Measurements from ENCODE around the gene SELENOV.
A peak's percentile ranks its signal among the peaks of the same experiment; 100 is the strongest.

Gene SELENOV

GRCh38 chr19:39514840-39515550, at the start of gene SELENOV:
Gene SELENOV (plus strand): TSS chr19:39515139. CDS start chr19:39515213, 74 bp downstream.
- no peak for DNase-seq

GRCh38 chr19:39465956-39466747, 48.8 kb upstream of the SELENOV start:
- DNase-seq, result no peak

- no peak for DNase-seq
Observed at GRCh38 chr19:39467941-39468340, 47.0 kb upstream of the SELENOV start.

- no peak for DNase-seq
Observed at GRCh38 chr19:39469036-39469435, 45.9 kb upstream of the SELENOV start.

GRCh38 chr19:39469567-39469966, 45.4 kb upstream of the SELENOV start:
- DNase-seq, result no peak

- no peak for DNase-seq
Observed at GRCh38 chr19:39470724-39471339, 44.1 kb upstream of the SELENOV start.

GRCh38 chr19:39471756-39472536, 43.0 kb upstream of the SELENOV start:
- no peak for DNase-seq

GRCh38 chr19:39472746-39473442, 42.0 kb upstream of the SELENOV start:
- DNase-seq, result no peak

GRCh38 chr19:39473443-39473960, 41.4 kb upstream of the SELENOV start:
- DNase-seq, result no peak

- DNase-seq, result peak; percentile 47 to 69 (median 50)
Observed at GRCh38 chr19:39474139-39474620, 40.8 kb upstream of the SELENOV start.

GRCh38 chr19:39475748-39476147, 39.2 kb upstream of the SELENOV start:
- DNase-seq, result no peak

- DNase-seq, result peak in 1 of 3 experiments; percentile 46
Observed at GRCh38 chr19:39479319-39479801, 35.6 kb upstream of the SELENOV start.

- peak in 1 of 3 experiments; percentile 23 for DNase-seq
Observed at GRCh38 chr19:39479916-39480315, 35.0 kb upstream of the SELENOV start.

- peak; percentile 93 to 98 (median 97) for DNase-seq
Observed at GRCh38 chr19:39480337-39481228, 34.4 kb upstream of the SELENOV start, which contains the start of gene TIMM50. Gene TIMM50 (plus strand): TSS chr19:39480838. CDS start chr19:39480854, 16 bp downstream.

GRCh38 chr19:39481229-39481545, 33.8 kb upstream of the SELENOV start:
- DNase-seq, result no peak

GRCh38 chr19:39481676-39482075, 33.3 kb upstream of the SELENOV start:
- no peak for DNase-seq

- DNase-seq, result no peak
Observed at GRCh38 chr19:39483141-39483540, 31.8 kb upstream of the SELENOV start.

GRCh38 chr19:39489756-39490155, 25.2 kb upstream of the SELENOV start:
- DNase-seq, result no peak

GRCh38 chr19:39492225-39492624, 22.7 kb upstream of the SELENOV start:
- no peak for DNase-seq

GRCh38 chr19:39492788-39493187, 22.2 kb upstream of the SELENOV start:
- DNase-seq, result no peak

GRCh38 chr19:39494661-39495060, 20.3 kb upstream of the SELENOV start:
- no peak for DNase-seq

All from NCI-H1417 (cell line).